GM12878 (cell line): ENCODE results near the gene NMUR1. TPM values are rescaled to one million over a fixed set of nuclear protein-coding genes. Genes with fewer than 3 reads are reported as not detected.

ENCODE experiments used
- ASH2L ChIP-seq: fragments of 300-600, 200-600 bp; sonication (generic); IDR thresholded peaks from 2 replicates; pipeline ENCODE4 v1.6.1; 2017; ENCODE audit warnings: low read depth, mild to moderate bottlenecking, borderline replicate concordance
- EP300 ChIP-seq, 2 experiments: fragments of 150-350 bp in 1 of 2; IDR thresholded peaks; 2 replicates each; pipeline ENCODE4 v1.6.1; 2011 to 2012; ENCODE audit warnings: low read depth in 2 of 2, low read length in 2 of 2, borderline replicate concordance in 1 of 2, improper control_type of control experiment in 1 of 2, inconsistent platforms in 1 of 2; ENCODE audit not compliant: control insufficient read depth in 1 of 2
- ETV6 ChIP-seq, 2 experiments: fragments of 450-650 bp in 1 of 2; IDR thresholded peaks in 1 of 2; conservative IDR thresholded peaks in 1 of 2; 2 replicates each; pipeline ENCODE4 v1.6.1; 2014; ENCODE audit warnings: antibody characterized with exemption in 1 of 2, borderline replicate concordance in 1 of 2, low read depth in 1 of 2, mild to moderate bottlenecking in 1 of 2, moderate library complexity in 1 of 2
- EZH2 ChIP-seq: IDR thresholded peaks from 2 replicates; pipeline ENCODE4 v1.6.1; 2012; ENCODE audit warnings: low read depth, mild to moderate bottlenecking, control low read depth, inconsistent platforms, low read length, borderline replicate concordance; ENCODE audit not compliant: control insufficient read depth
- HDGF ChIP-seq: fragments of 450-650 bp; IDR thresholded peaks from 2 replicates; pipeline ENCODE4 v1.6.1; 2016; ENCODE audit warnings: antibody characterized with exemption
- KLF5 ChIP-seq: fragments of 450-650 bp; IDR thresholded peaks from 2 replicates; pipeline ENCODE4 v1.6.1; 2014; ENCODE audit warnings: mild to moderate bottlenecking; ENCODE audit not compliant: partially characterized antibody
- NFXL1 ChIP-seq: fragments of 450-650 bp; IDR thresholded peaks from 2 replicates; pipeline ENCODE4 v1.6.1; 2017; ENCODE audit warnings: antibody characterized with exemption, mild to moderate bottlenecking, borderline replicate concordance
- PAX8 ChIP-seq: fragments of 450-650 bp; IDR thresholded peaks from 2 replicates; pipeline ENCODE4 v1.6.1; 2017; ENCODE audit warnings: mild to moderate bottlenecking, moderate library complexity
- RB1 ChIP-seq: fragments of 450-650 bp; formaldehyde crosslinking; IDR thresholded peaks from 2 replicates; pipeline ENCODE4 v1.6.1; 2017; ENCODE audit warnings: mild to moderate bottlenecking, borderline replicate concordance
- RCOR1 ChIP-seq: conservative IDR thresholded peaks from 2 replicates; pipeline ENCODE4 v1.6.1; 2012; ENCODE audit warnings: low read depth, low read length, improper control_type of control experiment
- SP1 ChIP-seq: IDR thresholded peaks from one replicate; pipeline ENCODE4 v1.6.1; 2011; ENCODE audit warnings: low read depth, low read length
- YBX1 ChIP-seq: fragments of 450-650 bp; IDR thresholded peaks from 2 replicates; pipeline ENCODE4 v1.6.1; 2016; ENCODE audit warnings: antibody characterized with exemption
- ZNF622 ChIP-seq: fragments of 450-650 bp; IDR thresholded peaks from 2 replicates; pipeline ENCODE4 v1.6.1; 2017; ENCODE audit warnings: mild to moderate bottlenecking, inconsistent platforms
- polyA plus RNA-seq, 11 experiments: library from polyadenylated mRNA; depleted of rRNA in 4 of 11; unstranded in 6 of 11; stranded (reverse) in 5 of 11; fragments of >200 nt; fragmentation: Nextera tagmentation in 4 of 11; fragmentation: Illumina TruSeq in 1 of 11; extraction: Ambion mirVana in 4 of 11; extraction: Trizol in 1 of 11; gene quantifications; 1 replicate in 1 of 11; 2 replicates in 10 of 11; pipeline versions ENCODE4 v1.2.1 to v1.2.3, GENCODE V29; 2011 to 2016; ENCODE audit warnings: inconsistent platforms in 2 of 11, missing spikeins in 2 of 11, low read depth in 1 of 11
- total RNA-seq, 4 experiments: library from RNA; depleted of rRNA in 3 of 4; stranded (reverse); fragments of >200 nt in 3 of 4; fragmentation: Illumina TruSeq in 1 of 4; extraction: Trizol in 1 of 4; gene quantifications; 2 replicates each; pipeline versions ENCODE4 v1.2.1 to v1.2.3, GENCODE V29; 2013 to 2021
- TF ChIP-seq, protein P1 (sequence below): fragments of 450-650 bp; IDR thresholded peaks from 2 replicates; pipeline ENCODE4 v1.6.1; 2014; ENCODE audit warnings: mild to moderate bottlenecking
- TF ChIP-seq, protein P2 (sequence below): fragments of 450-650 bp; IDR thresholded peaks from 2 replicates; pipeline ENCODE4 v1.6.1; 2017; ENCODE audit warnings: mild to moderate bottlenecking, moderate library complexity
- TF ChIP-seq, protein P3 (sequence below): IDR thresholded peaks from 2 replicates; pipeline ENCODE4 v1.6.1; 2012; ENCODE audit warnings: low read depth, low read length, improper control_type of control experiment
- TF ChIP-seq, protein P4 (sequence below): fragments of 450-650 bp; formaldehyde crosslinking; IDR thresholded peaks from 2 replicates; pipeline ENCODE4 v1.4.0; 2022; ENCODE audit warnings: mild to moderate bottlenecking, moderate library complexity

Gene NMUR1
- total and polyA plus RNA-seq, 10 of the 15 experiments (the other 5 are each of a cell fraction or from before 2014, with no cell fraction given), result under 0.01 to 0.08 (median 0.02) TPM; not detected in 5

DNA sequence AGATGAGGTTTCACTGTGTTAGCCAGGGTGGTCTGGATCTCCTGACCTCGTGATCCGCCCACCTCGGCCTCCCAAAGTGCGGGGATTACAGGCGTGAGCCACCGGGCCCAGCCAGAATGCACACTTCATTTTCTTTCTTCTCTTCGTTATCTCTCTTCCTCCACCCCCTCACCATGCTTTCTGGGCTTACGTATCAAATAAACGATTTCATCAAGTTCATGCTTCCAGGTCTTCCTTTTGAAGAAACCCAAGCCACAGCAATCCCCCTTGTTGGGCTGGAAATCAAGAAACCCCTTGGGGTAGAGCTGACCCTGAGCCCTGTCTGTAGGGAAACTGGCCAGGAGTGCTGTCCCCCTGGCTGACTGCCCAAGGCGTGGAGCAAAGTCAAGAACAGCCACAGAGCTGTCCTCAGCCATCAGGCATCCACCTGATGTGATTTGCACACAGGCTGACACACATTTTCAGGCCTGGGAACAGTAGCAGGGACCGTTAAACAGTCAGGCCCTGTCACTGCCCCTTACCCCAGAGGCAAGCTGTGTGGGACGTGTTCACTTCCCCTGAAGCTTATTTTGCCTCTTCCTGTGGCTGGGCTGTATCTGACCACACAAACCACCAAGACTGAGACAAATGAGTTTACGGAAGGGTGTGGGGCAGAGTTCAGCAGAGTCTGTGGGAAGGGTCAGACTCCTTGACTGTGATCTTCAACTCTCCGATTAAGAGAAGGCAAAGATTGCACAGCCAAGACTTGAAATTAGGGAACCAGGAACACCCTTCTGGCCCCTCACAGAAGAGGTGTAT is 15.1 kb upstream of the NMUR1 start (continued):
- TF ChIP-seq, protein P1, sequence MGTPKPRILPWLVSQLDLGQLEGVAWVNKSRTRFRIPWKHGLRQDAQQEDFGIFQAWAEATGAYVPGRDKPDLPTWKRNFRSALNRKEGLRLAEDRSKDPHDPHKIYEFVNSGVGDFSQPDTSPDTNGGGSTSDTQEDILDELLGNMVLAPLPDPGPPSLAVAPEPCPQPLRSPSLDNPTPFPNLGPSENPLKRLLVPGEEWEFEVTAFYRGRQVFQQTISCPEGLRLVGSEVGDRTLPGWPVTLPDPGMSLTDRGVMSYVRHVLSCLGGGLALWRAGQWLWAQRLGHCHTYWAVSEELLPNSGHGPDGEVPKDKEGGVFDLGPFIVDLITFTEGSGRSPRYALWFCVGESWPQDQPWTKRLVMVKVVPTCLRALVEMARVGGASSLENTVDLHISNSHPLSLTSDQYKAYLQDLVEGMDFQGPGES, result no peak
- no peak for TF ChIP-seq NFXL1
- no peak for TF ChIP-seq PAX8
- peak; percentile 89 to 94 for TF ChIP-seq EP300 (IDR thresholded peaks at IDR 0.05; ENCODE audit: borderline replicate concordance in 1 of 2, control insufficient read depth in 1 of 2, low read depth in 2 of 2, low read length in 2 of 2)
- TF ChIP-seq, protein P2, sequence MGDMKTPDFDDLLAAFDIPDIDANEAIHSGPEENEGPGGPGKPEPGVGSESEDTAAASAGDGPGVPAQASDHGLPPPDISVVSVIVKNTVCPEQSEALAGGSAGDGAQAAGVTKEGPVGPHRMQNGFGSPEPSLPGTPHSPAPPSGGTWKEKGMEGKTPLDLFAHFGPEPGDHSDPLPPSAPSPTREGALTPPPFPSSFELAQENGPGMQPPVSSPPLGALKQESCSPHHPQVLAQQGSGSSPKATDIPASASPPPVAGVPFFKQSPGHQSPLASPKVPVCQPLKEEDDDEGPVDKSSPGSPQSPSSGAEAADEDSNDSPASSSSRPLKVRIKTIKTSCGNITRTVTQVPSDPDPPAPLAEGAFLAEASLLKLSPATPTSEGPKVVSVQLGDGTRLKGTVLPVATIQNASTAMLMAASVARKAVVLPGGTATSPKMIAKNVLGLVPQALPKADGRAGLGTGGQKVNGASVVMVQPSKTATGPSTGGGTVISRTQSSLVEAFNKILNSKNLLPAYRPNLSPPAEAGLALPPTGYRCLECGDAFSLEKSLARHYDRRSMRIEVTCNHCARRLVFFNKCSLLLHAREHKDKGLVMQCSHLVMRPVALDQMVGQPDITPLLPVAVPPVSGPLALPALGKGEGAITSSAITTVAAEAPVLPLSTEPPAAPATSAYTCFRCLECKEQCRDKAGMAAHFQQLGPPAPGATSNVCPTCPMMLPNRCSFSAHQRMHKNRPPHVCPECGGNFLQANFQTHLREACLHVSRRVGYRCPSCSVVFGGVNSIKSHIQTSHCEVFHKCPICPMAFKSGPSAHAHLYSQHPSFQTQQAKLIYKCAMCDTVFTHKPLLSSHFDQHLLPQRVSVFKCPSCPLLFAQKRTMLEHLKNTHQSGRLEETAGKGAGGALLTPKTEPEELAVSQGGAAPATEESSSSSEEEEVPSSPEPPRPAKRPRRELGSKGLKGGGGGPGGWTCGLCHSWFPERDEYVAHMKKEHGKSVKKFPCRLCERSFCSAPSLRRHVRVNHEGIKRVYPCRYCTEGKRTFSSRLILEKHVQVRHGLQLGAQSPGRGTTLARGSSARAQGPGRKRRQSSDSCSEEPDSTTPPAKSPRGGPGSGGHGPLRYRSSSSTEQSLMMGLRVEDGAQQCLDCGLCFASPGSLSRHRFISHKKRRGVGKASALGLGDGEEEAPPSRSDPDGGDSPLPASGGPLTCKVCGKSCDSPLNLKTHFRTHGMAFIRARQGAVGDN, result peak; percentile 95
- TF ChIP-seq KLF5, result peak; percentile 77
- TF ChIP-seq, protein P3, sequence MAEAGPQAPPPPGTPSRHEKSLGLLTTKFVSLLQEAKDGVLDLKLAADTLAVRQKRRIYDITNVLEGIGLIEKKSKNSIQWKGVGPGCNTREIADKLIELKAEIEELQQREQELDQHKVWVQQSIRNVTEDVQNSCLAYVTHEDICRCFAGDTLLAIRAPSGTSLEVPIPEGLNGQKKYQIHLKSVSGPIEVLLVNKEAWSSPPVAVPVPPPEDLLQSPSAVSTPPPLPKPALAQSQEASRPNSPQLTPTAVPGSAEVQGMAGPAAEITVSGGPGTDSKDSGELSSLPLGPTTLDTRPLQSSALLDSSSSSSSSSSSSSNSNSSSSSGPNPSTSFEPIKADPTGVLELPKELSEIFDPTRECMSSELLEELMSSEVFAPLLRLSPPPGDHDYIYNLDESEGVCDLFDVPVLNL, result no peak
- peak; percentile 98; the same call in 1 of the 2 replicates for TF ChIP-seq EZH2
- peak; percentile 57; the same call in 1 of the 2 replicates for TF ChIP-seq ASH2L
- TF ChIP-seq YBX1, result no peak
- peak; percentile 51; the same call in 1 of the 2 replicates for TF ChIP-seq RB1
- TF ChIP-seq RCOR1, result peak; percentile 88
- TF ChIP-seq, protein P4, sequence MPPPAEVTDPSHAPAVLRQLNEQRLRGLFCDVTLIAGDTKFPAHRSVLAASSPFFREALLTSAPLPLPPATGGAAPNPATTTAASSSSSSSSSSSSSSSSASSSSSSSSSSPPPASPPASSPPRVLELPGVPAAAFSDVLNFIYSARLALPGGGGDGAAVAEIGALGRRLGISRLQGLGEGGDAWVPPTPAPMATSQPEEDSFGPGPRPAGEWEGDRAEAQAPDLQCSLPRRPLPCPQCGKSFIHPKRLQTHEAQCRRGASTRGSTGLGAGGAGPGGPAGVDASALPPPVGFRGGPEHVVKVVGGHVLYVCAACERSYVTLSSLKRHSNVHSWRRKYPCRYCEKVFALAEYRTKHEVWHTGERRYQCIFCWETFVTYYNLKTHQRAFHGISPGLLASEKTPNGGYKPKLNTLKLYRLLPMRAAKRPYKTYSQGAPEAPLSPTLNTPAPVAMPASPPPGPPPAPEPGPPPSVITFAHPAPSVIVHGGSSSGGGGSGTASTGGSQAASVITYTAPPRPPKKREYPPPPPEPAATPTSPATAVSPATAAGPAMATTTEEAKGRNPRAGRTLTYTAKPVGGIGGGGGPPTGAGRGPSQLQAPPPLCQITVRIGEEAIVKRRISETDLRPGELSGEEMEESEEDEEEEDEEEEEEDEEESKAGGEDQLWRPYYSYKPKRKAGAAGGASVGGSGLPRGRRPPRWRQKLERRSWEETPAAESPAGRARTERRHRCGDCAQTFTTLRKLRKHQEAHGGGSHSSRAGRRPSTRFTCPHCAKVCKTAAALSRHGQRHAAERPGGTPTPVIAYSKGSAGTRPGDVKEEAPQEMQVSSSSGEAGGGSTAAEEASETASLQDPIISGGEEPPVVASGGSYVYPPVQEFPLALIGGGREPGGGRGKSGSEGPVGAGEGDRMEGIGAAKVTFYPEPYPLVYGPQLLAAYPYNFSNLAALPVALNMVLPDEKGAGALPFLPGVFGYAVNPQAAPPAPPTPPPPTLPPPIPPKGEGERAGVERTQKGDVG (CRISPR knock-in tag), result no peak
- peak; percentile 88 for TF ChIP-seq SP1
- peak in 1 of 2 experiments; percentile 95; a peak in 2 of 4 replicates for TF ChIP-seq ETV6 (conservative IDR thresholded peaks at IDR 0.05 in 1 of 2, IDR thresholded peaks at IDR 0.05 in 1 of 2; ENCODE audit: borderline replicate concordance in 1 of 2, low read depth in 1 of 2)
- TF ChIP-seq HDGF, result peak; percentile 68; the same call in 1 of the 2 replicates
- TF ChIP-seq ZNF622, result no peak
